Measurements from ENCODE around the gene RBM24. TPM values are rescaled to one million over a fixed set of nuclear protein-coding genes. Genes with fewer than 3 reads are reported as not detected.
"Not testable (repeated sequence)": the region's sequence is repeated elsewhere in the genome, so short reads cannot be mapped to it uniquely, and the experiment has no call there.

The RBM24 gene
- polyA plus RNA-seq, 1 donor from 2014 or later, result 4.9 TPM

GRCh38 chr6:17318435-17319165, 37.4 kb downstream of the RBM24 start:
- H3K79me2 ChIP-seq (replicated peaks; ENCODE audit: insufficient read depth, low read length), result no peaks in the 10 kb centered on the region
- no peaks in the 10 kb centered on the region for H3K27me3 ChIP-seq (ENCODE audit: insufficient read depth, low read depth, low read length)
- no peak overlapping the region for H2AFZ ChIP-seq (ENCODE audit: low read depth, low read length)
- H3K27ac ChIP-seq (ENCODE audit: low read length), result no peak overlapping the region
- no peaks in the 10 kb centered on the region for H3K9me2 ChIP-seq (ENCODE audit: insufficient read depth, low read length)
- H3K36me3 ChIP-seq (ENCODE audit: insufficient read depth, low read length), result no peaks in the 10 kb centered on the region
- TF ChIP-seq TAF1 (IDR thresholded peaks at IDR 0.05; ENCODE audit: low read depth) (no peak), SMC3 (conservative IDR thresholded peaks at IDR 0.05; ENCODE audit: poor library complexity) (no peak)
- no peak overlapping the region for H3K4me2 ChIP-seq (ENCODE audit: low read length)
- no peak overlapping the region for H3K4me3 ChIP-seq (ENCODE audit: low read length)
- H4K20me1 ChIP-seq (ENCODE audit: insufficient read depth), result no peaks in the 10 kb centered on the region
- H3K9me3 ChIP-seq (ENCODE audit: low read length), result no peaks in the 10 kb centered on the region
- no peaks in the 10 kb centered on the region for H3F3A ChIP-seq (ENCODE audit: insufficient read depth, low read length, poor library complexity, severe bottlenecking)
- H3K9ac ChIP-seq (ENCODE audit: low read length), result no peak overlapping the region

DNA sequence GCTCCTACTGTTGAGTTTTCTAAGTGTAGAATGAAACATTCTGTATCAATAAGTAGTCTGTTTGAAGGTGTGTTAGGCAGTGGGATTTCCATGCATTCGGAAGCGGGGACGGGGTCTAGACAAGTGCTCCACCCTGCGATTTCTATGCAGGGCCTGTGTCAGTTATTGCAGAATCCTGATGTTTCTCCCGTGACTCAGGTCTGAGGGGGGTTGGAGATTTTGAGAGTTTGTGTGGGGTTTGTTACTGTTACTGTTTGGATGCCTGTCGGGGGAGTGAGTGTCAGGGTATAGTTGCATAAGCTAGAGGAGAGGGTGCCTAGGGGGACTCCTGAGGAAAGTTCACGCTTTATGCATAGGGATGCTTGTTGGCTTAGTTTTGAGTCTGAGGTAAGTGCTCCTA, 39.1 kb downstream of the RBM24 start:
- H4K20me1 ChIP-seq (ENCODE audit: insufficient read depth); H3K9me3 ChIP-seq (ENCODE audit: low read length); H3K79me2 ChIP-seq (replicated peaks; ENCODE audit: insufficient read depth, low read length); H3K4me3 ChIP-seq (ENCODE audit: low read length); H3K36me3 ChIP-seq (ENCODE audit: insufficient read depth, low read length); H3K27me3 ChIP-seq (ENCODE audit: insufficient read depth, low read depth, low read length); H3F3A ChIP-seq (ENCODE audit: insufficient read depth, low read length, poor library complexity, severe bottlenecking); H3K27ac ChIP-seq (ENCODE audit: low read length); H3K9me2 ChIP-seq (ENCODE audit: insufficient read depth, low read length); H3K4me2 ChIP-seq (ENCODE audit: low read length); H3K9ac ChIP-seq (ENCODE audit: low read length); H2AFZ ChIP-seq (ENCODE audit: low read depth, low read length): not testable (repeated sequence)

- Histone ChIP-seq H3K27ac (ENCODE audit: low read length) (no peak overlapping the region), H3K9ac (ENCODE audit: low read length) (no peak overlapping the region), H3K9me3 (ENCODE audit: low read length) (no peaks in the 10 kb centered on the region), H3F3A (ENCODE audit: insufficient read depth, low read length, poor library complexity, severe bottlenecking) (no peaks in the 10 kb centered on the region), H3K36me3 (ENCODE audit: insufficient read depth, low read length) (no peaks in the 10 kb centered on the region), H3K4me2 (ENCODE audit: low read length) (no peak overlapping the region), H3K79me2 (replicated peaks; ENCODE audit: insufficient read depth, low read length) (no peaks in the 10 kb centered on the region), H3K9me2 (ENCODE audit: insufficient read depth, low read length) (no peaks in the 10 kb centered on the region), H3K4me3 (ENCODE audit: low read length) (no peak overlapping the region), H3K27me3 (ENCODE audit: insufficient read depth, low read depth, low read length) (no peaks in the 10 kb centered on the region), H4K20me1 (ENCODE audit: insufficient read depth) (no peaks in the 10 kb centered on the region), H2AFZ (ENCODE audit: low read depth, low read length) (no peak overlapping the region)
- no peak for TF ChIP-seq SMC3 (conservative IDR thresholded peaks at IDR 0.05; ENCODE audit: poor library complexity)
- no peak for TF ChIP-seq POLR2AphosphoS5 (IDR thresholded peaks at IDR 0.05)
- TF ChIP-seq, protein P1, sequence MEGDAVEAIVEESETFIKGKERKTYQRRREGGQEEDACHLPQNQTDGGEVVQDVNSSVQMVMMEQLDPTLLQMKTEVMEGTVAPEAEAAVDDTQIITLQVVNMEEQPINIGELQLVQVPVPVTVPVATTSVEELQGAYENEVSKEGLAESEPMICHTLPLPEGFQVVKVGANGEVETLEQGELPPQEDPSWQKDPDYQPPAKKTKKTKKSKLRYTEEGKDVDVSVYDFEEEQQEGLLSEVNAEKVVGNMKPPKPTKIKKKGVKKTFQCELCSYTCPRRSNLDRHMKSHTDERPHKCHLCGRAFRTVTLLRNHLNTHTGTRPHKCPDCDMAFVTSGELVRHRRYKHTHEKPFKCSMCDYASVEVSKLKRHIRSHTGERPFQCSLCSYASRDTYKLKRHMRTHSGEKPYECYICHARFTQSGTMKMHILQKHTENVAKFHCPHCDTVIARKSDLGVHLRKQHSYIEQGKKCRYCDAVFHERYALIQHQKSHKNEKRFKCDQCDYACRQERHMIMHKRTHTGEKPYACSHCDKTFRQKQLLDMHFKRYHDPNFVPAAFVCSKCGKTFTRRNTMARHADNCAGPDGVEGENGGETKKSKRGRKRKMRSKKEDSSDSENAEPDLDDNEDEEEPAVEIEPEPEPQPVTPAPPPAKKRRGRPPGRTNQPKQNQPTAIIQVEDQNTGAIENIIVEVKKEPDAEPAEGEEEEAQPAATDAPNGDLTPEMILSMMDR (IDR thresholded peaks at IDR 0.05; ENCODE audit: poor library complexity, severe bottlenecking), result no peak
- no peak for TF ChIP-seq EZH2 (IDR thresholded peaks at IDR 0.05; ENCODE audit: borderline replicate concordance, insufficient read depth, low read length, poor library complexity, severe bottlenecking)
- TF ChIP-seq TAF1 (IDR thresholded peaks at IDR 0.05; ENCODE audit: low read depth), result no peak
- TF ChIP-seq, protein P2, sequence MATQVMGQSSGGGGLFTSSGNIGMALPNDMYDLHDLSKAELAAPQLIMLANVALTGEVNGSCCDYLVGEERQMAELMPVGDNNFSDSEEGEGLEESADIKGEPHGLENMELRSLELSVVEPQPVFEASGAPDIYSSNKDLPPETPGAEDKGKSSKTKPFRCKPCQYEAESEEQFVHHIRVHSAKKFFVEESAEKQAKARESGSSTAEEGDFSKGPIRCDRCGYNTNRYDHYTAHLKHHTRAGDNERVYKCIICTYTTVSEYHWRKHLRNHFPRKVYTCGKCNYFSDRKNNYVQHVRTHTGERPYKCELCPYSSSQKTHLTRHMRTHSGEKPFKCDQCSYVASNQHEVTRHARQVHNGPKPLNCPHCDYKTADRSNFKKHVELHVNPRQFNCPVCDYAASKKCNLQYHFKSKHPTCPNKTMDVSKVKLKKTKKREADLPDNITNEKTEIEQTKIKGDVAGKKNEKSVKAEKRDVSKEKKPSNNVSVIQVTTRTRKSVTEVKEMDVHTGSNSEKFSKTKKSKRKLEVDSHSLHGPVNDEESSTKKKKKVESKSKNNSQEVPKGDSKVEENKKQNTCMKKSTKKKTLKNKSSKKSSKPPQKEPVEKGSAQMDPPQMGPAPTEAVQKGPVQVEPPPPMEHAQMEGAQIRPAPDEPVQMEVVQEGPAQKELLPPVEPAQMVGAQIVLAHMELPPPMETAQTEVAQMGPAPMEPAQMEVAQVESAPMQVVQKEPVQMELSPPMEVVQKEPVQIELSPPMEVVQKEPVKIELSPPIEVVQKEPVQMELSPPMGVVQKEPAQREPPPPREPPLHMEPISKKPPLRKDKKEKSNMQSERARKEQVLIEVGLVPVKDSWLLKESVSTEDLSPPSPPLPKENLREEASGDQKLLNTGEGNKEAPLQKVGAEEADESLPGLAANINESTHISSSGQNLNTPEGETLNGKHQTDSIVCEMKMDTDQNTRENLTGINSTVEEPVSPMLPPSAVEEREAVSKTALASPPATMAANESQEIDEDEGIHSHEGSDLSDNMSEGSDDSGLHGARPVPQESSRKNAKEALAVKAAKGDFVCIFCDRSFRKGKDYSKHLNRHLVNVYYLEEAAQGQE (IDR thresholded peaks at IDR 0.05; ENCODE audit: borderline replicate concordance), result no peak
- TF ChIP-seq EP300 (conservative IDR thresholded peaks at IDR 0.05; ENCODE audit: poor library complexity, severe bottlenecking), result no peak
- TF ChIP-seq RAD21 (conservative IDR thresholded peaks at IDR 0.05), result no peak
- no peak for TF ChIP-seq MXI1 (conservative IDR thresholded peaks at IDR 0.05; ENCODE audit: poor library complexity, severe bottlenecking)
Measured at GRCh38 chr6:17331238-17331637, 50.1 kb downstream of the RBM24 start.
